Right forelimb (tissue), 1 donor: ENCODE results near the gene NKAIN2.
"Not testable (repeated sequence)": the region's sequence is repeated elsewhere in the genome, so short reads cannot be mapped to it uniquely, and the experiment has no call there.

Source experiments
- DNase-seq: peaks from one replicate; pipeline ENCODE4 v3.0.0-alpha.2; 2018

NKAIN2 gene

DNA sequence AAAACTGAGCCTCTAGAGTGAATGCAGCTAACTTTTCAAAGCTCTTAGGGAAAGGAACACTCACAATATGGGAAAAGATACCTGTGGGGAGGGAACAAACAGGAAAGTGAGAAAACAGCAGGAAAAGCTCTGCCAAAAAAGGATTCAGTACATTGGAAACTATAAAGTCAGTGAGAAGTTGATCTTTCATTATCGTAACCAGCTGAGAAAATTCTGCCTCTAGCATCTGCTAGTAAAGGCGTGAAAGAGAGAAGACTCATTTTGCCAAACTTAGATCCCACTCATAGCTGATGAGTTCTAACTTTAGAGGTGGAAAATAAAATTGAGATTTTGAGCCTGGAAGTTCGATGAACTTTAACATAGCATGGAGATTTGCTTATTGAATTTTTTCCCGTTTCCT, 836.8 kb downstream of the NKAIN2 start:
- no peak for DNase-seq

DNA sequence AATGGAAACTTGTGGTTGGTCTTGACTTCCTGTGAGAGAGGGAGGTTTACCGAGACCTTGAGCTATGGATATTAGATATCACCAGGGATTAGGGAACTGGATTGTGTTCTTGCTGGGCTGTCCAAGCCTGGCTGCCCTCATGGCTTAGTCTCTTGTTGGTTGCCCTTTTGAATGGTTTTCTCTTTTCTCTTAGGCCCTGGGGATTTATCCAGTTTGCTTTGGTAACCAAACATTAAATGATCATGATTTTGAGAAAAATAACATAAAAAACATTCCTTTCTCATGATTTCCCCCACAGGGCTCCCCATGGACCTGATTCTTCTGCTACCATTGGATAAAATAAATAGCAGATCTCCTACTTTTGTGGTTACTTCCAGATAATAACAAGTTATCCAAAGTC, 852.2 kb downstream of the NKAIN2 start:
- DNase-seq, result no peak

DNA sequence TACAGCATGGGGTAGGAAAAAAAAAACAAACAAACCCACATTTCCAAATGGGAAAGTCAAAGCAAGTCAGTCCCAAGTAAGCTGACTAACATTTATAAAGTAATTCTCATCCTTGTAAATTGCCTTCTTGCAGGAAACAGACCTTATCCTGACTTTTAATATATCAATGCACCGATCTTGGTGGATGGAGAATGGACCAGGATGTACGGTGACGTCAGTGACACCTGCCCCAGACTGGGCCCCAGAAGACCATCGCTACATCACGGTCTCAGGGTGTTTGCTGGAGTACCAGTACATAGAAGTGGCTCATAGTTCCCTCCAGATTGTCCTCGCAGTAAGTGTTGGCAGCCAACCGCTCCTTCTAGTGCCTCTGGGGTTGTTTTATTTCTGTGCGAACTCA, 854.4 kb downstream of the NKAIN2 start:
- no peak for DNase-seq

DNA sequence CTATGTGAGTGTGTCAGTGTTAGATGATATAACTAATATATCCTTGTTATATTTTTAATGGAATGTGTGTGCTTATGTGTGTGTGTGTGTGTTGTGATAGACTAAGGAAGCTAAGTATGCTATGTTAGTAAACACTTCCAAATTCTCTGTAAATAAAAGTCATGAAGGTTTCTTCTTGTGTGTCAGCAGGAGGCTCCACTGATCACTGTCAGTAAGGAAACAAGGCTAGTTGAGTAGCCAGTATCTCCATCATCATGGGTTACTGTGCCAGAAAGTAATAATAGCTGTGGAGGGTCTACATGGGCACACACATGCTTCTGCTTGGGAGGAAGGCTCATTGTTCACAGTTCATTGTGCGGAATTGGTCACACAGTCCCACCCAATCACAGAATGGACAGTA, 855.8 kb downstream of the NKAIN2 start:
- DNase-seq, result no peak

DNA sequence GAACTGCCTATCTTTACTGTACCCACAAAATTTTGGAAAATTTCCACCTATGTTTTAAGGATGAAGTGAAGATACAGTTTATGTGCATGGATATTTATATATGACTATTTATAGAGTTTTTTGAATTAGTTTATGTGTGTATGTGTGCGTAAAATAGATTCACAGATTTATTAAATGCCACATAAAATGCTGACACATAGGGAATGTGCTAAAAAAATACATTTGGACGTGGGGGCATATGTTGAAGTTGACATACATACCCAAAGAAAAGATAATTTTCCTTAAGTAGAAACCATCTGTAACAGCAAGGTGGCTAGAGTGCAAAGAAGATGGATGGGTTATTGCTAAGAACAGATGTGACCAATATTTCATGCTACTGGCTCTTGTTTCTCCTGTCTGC, 856.5 kb downstream of the NKAIN2 start:
- no peak for DNase-seq

DNA sequence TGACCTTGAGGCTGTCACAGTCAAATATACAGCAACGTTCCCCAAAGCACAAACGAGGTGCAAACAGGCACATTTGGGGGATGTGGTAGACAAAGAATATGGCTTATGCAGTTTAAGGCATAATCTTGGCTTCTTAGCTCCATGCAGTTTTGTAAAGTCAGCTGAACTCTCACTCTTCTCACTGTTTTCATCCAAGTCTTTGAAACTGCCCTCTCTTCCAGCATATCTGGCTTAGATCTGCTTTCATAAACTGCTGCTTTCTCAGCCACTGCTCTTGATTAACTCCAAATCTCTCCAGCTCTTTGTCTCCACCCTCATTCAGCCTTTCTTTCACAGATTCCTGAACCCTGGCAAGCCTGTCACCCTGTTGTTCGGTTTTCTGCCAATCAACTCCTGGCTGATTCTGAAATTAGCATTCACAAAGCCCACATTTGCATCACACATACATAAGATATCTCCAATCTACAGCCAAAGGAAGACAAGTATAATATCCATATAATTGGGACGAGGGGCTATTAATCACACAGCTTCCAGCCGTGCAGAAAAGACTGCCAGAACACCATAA, 857.5 kb downstream of the NKAIN2 start:
- no peak for DNase-seq

DNA sequence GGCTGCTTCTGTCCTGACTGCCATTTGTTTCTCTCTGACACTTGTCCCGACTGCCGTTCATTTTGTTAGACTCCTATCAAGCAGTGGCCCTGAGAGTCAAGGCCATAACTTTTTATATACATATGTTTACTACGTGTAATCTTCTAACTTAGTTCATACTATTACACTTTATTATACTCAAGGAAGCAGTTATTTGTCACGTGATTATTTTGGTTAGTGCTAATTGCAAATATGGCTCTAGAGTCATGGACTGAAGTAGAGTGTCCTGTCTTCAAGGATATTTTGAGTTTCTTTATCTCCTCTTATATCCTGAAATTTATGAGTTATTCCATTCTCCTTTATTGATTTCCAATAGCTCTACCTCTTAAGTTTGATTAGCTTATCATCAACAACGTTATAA, 864.4 kb downstream of the NKAIN2 start:
- no peak for DNase-seq

DNA sequence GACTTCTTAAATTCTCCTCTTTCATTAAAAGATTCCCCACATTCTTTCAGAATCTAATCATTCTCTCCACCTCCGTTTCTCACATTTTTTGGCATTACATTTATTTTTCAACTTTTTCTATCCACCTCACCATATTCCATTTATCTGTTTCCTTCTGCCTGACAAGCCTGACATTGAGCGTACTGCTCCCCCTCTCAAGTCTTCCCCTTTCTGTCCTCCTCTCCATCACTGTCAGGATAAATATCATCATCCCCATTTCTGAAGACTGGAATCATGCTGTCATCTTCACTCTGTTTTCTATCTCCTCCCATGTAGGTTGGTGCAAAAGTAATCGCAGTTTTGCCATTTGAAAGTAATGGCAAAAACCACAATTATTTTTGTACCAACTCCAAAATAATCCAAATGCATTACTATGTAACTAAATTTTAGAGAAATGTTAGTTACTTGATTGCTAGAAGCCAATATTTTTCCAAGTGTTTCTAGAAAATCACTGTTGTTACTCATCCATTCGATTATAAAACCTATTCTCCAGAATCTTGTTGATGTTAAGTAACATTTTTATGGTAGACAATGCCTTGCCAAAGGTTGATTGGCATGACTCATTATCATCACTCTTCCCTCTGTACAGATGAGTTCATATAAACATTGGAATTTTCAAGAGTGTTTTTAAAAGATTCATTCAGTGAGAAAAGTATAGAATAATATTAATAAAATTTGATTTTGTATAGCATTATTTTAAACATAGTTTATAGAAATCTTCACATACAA, 866.2 kb downstream of the NKAIN2 start:
- no peak for DNase-seq

DNA sequence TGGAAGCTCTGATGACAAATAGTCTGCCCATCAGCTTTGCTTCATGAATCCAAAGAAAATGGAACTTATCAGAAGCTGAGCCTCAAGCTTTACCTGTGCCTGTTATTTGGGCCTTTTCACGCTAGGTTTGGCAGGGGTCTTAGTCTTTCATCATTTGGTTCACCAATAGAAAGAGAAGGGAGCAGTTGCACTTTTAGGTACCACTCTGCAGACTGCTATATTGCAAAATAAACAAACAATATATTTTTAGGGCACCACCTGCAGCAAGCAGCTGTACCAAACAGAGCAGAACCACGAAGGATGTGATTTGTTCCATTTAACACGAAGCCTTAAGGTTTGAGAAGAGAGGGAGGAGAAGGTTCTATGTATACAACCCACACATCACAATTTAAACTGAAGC, 867.1 kb downstream of the NKAIN2 start:
- DNase-seq, result no peak

DNA sequence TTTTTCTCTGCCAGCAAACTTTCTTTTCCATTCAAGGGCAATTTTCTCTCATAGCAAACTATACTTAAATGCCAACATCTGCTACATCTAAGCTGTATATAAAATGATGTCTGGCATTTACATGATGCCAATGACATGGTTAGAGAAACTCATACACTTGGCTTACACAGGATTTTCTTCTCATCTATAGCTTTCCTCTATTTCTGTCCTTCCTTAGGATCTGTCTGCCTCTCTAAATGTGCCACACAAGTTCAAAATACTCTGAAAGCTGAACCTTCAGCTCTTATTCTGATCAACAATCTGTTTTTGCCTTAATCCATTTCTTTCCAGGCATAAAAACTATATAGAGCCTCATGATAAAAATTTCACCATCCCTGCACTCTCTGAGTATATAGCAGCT, 867.7 kb downstream of the NKAIN2 start:
- DNase-seq, result no peak

DNA sequence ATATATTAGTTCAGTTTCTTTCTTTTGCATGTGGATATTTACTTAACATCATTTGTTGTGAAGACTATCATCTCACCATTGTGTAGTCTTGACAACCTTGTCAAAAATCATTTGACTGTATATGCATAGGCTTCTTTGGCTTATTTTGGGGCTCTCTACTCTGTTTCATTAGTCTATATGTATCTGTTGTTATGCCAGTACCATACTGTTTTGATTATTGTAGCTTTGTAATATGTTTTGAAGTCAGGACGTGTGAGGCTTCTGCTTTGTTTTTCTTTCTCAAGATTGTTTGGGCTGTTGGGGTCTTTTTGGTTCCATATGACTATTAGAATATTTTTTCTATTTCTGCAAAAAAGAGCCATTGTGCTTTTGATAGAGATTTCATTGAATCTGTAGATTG, 870.4 kb downstream of the NKAIN2 start:
- DNase-seq, result no peak

DNA sequence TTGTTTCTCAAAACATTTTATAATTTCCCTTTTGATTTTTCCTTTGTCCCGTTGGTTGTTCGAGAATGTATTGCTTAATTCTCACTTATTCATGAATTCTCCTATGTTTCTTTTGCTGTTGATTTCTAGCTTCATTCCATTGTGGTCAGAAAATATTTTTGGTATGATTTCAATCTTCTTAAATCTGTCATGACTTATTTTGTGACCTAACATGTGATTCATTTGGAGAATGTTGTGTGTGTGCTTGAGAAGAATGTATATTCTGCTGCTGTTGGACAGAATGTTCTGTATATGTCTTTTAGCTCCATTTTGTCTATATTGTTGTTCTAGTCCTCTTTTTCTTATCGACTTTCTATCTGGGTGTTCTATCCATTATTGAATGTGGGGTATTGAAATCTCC, 872.4 kb downstream of the NKAIN2 start:
- DNase-seq, result no peak

DNA sequence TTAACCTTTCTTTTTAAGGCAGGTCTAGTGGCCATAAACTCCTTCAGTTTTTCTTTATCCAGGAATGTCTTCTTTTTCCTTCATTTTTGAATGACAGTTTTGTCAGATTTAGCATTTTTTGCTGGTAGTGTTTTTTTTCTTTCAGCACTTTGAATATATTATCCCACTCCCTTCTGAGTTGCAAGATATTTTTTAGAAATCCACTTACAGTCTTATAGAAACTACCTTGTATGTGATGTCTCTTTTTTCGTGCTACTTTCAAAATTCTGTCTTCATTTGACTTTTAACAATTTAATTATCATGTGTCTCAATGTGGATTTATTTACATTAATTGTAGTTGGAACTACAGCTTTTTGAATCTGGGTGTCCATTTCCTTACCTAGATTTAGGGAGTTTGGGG, 874.2 kb downstream of the NKAIN2 start:
- no peak for DNase-seq

DNA sequence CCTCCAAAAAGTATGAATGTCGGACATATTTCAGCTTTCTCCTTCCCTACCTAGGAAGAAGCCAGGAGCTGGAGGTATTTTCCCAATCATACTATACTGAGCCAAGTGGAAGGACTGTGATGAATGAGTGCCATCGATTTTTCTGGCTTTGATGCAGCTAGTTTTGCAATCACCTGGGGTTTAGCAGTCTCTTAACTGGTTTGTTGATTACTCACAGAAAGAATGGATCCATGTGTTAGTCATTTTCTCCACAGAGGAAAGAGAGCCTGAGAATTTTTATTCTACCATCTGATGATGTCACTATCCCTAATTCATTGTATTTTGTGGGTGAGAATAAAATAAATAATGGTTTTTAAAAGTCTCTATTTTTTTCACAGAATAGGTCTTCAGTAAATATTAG, 875.7 kb downstream of the NKAIN2 start:
- no peak for DNase-seq

DNA sequence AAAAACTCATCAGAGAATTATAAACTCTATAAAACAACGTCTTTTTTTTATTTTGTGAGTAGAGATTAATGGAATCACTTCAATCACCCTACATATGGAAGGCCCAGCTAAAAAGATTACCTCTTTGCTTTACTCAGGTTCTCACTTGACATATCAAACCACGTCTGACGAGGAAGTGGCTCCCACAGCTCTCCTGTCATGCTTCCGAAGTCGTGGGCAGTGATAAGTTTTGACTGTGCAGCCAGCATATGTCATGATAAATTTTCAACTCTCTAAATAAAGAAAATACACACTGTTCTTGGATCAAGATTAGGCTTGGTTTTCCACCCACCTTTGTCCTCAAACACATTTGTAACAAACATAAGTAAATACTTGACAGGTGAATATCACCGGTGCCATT, 879.1 kb downstream of the NKAIN2 start:
- DNase-seq, result no peak

DNA sequence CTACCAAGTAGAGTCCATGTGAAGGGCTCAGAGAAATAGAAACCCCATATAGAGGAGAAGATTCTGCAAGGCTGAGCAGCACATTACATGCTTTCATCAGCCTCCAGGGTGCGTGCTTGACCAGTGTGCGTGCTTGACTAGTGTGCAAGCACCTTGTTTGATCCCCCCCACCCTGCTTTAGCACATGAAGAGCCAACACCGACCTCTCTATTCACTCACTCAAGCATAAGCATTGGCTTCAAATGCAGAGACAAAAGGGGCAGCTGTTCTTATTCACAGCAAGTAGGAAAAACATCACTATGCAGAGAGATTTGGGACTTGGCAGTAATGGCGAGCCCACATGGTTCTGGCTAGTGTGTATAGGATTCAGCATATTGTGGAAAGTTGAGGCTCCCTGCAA, 879.8 kb downstream of the NKAIN2 start:
- no peak for DNase-seq

DNA sequence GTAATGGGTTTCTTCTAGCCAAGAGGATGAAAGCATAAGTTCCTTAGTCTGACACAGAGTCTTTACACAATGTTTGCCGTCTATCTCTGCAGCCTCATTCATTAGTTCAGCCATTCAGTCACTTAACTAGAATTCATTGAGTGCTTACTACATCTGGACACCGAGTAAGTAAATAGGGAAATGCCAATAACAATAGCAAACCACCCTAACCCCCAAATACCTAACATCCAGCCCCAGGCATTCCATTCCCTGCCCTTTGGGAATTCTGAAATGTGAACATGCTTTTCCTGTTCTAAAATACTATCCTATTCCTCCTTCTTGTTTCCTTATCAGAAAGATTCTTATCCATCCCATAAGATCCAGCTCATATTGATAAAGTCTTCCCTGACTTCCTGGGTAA, 881.0 kb downstream of the NKAIN2 start:
- DNase-seq, result no peak

DNA sequence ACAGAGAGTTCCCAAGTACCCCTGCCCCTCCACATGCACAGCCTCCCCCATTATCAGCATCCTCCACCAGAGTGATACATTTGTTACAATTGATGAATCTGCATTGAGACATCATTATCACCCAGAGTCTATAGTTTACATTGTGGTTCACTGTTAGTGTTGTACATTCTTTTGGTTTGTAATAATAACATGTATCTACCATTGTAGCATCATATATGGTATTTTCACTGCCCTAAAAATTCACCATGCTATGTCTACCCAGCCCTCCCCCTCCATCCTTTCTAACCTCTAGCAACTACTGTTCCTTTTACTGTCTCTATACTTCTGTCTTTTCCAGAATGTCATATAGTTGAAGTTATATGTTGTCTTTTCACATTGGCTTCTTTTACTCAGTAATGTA, 884.7 kb downstream of the NKAIN2 start:
- DNase-seq, result no peak

DNA sequence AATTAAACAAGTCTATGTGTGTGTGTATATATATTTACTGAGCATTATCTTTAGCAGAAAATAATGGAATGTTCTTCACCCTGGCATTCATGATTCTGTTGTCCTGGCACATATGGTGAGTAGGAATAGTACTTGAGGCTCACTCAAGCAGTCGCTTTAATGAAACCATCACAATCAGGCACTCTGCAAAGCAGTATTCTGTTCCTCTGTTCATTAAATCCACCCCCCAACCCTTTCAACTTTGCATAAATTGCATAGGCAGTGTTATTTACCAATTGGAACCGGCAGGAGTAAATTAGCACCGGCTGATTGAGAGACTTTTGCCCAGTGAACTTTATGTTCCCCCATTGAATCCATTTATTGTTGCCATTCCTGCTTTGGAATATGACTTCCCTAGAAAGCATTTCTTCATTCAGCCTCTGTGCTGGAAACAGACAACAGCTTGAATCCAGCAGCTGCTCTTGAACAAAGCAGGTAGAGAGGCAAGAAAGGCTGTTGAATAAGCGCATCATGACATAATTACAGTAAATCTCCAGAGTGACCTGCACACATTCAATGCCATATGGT, 890.6 kb downstream of the NKAIN2 start:
- DNase-seq, result no peak

DNA sequence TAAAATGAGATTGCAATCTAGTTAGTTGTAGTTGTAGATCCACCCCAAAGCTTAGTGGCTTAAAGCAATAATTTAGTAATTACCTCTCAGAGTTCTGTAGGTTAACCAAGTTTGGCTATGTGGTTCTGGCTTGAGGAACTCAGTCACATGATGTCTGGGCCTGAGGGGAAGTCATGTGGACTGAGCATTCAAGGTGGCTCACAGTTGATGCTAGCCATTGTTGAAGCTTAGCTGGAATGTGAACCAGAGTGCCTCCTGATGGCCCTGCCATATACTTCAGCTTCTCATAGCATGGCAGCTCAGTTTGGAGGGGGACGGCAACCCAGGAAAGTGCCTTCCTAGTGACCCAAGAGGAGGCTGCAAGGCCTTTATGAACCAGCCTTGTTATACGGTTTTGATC, 895.4 kb downstream of the NKAIN2 start:
- DNase-seq, result no peak

DNA sequence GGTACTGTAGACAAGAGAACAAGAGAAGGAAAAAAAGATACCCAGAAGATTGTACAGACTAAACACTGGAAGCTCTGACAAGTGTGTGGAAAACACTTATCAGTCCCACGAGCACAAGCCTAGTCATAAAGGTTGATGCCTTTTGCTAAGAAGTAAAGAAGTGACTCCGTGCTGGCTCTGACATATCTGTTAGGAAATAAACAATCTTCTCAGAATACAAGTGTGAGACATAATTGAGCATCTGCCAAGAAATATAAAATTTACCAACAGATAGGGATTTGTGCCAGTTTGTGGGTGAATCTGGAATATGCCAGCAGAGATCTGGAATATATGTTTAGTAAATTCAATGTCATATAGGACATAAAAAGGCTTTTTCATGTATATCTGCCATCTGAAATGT, 899.9 kb downstream of the NKAIN2 start:
- DNase-seq, result no peak

DNA sequence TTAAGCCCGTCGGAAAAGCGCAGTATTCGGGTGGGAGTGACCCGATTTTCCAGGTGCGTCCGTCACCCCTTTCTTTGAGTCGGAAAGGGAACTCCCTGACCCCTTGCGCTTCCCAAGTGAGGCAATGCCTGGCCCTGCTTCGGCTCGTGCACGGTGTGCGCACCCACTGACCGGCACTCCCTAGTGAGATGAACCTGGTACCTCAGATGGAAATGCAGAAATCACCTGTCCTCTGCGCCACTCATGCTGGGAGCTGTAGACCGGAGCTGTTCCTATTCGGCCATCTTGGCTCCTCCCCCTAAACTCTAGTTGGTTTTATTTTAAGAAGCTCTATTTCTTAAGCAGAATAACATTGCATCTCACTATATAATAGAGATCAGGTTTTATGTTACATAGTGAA, 908.9 kb downstream of the NKAIN2 start:
- DNase-seq, result not testable (repeated sequence)

DNA sequence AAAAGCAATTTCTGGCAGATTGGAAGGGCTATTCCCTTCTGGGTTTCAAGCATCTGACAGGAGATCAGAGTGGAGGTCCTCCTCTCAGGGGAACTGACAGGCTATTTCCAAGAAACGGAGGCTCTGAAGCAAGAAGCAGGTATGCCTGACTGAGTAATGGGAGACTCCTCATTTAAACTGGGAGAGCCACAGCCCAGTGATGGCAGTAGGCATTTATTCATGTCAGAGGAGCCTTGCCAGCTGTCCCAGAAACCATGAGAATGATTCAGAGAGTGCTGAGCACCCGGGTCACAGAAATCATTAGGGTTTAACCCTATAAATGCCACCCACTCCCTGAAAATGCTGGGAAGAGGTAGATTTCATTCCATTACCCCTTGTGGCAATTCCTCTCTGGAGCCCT, 911.1 kb downstream of the NKAIN2 start:
- no peak for DNase-seq

DNA sequence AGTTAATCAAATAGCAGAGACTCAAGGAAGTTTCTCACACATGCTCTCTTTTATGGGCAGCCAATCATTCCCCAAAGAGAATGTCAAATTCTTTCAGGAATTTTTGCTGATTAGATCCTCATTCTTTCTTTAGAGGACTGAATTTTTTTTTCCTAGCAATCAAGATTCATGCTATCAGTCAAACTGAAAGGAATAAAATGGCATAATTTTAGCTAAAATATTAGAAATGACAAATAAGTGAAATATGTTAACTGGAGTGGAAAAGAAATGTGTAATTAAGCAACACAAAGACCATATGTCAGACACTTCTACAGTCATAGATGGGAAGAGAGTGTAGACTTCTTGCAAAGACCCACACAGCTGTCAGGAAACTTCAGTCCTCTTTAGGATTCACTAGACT, 916.2 kb downstream of the NKAIN2 start:
- no peak for DNase-seq

DNA sequence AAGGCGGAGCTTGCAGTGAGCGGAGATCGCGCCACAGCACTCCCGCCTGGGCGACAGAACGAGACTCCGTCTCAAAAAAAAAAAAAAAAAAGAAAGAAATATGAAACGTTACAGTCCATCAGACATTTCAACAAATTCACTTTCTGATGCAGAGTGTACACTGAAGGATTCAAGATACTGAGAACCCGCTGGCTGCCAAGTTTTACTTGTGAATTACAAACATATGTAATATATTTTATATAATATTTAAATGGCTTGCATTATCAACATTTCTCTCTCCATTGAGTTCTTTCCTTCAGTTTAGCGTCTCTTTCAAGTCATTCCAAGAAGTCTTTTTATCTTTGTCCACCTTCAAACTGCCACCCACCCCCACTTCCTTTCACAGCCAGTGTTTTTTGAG, 917.7 kb downstream of the NKAIN2 start:
- no peak for DNase-seq
